ENCODE data around the gene CALCOCO1.

DNA sequence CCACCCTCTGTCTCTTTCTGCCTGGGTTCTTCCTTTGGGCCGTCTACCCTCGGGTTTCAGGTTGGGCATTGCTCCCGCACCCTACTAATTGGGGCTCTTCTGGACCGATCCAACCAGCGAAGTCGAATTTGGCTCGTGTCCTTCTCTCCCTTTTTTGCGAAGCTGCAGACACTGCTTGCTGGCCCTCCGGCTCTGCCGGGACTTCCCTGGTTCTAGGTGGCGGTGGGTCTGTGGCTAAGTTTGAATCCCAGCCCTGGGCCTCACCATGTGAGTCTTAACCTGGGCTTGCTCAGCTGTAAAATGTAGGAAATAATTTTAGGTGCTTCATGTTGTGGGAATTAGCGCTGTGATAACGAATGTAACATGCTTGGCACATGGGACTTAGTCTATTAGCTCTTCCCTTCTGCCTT is 24.9 kb upstream of the CALCOCO1 start:
- TF ChIP-seq, protein P1, sequence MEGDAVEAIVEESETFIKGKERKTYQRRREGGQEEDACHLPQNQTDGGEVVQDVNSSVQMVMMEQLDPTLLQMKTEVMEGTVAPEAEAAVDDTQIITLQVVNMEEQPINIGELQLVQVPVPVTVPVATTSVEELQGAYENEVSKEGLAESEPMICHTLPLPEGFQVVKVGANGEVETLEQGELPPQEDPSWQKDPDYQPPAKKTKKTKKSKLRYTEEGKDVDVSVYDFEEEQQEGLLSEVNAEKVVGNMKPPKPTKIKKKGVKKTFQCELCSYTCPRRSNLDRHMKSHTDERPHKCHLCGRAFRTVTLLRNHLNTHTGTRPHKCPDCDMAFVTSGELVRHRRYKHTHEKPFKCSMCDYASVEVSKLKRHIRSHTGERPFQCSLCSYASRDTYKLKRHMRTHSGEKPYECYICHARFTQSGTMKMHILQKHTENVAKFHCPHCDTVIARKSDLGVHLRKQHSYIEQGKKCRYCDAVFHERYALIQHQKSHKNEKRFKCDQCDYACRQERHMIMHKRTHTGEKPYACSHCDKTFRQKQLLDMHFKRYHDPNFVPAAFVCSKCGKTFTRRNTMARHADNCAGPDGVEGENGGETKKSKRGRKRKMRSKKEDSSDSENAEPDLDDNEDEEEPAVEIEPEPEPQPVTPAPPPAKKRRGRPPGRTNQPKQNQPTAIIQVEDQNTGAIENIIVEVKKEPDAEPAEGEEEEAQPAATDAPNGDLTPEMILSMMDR (IDR thresholded peaks at IDR 0.05; ENCODE audit: low read depth, low read length, poor library complexity, severe bottlenecking) = no peak
- TF ChIP-seq EZH2phosphoT487 (IDR thresholded peaks at IDR 0.05; ENCODE audit: borderline replicate concordance, low read length) = no peak
